H1 (cell line): ENCODE data around the gene CNNM1. TPM values are rescaled to one million over a fixed set of nuclear protein-coding genes. Genes with fewer than 3 reads are reported as not detected.
A peak's percentile ranks its signal among the peaks of the same experiment; 100 is the strongest.

Experiments
- CTCF ChIA-PET: fragments of 300-600 bp; sonication (Branson Sonifier 250); formaldehyde crosslinking; loops from one replicate; lab custom pipeline; 2021; ENCODE audit not compliant: partially characterized antibody; lab: Charles Lee
- POLR2A ChIA-PET: fragments of 300-600 bp; sonication (Branson Sonifier 250); formaldehyde crosslinking; loops from one replicate; lab custom pipeline; 2021; ENCODE audit warnings: inconsistent platforms; ENCODE audit not compliant: partially characterized antibody; lab: Charles Lee
- DNase-seq, 2 experiments: peaks; one replicate each; pipeline versions ENCODE4 v3.0.0 to v3.0.0-alpha.2; 2010 to 2022; ENCODE audit warnings: low spot score in 2 of 2, low read depth in 1 of 2, mixed read lengths in 1 of 2
- FAIRE-seq: peaks from 2 replicates; lab custom pipeline; 2011; peaks lifted over from hg19 to GRCh38; lab: Jason Lieb, UNC
- H2AFZ ChIP-seq: 2 replicates; pipeline ENCODE4 v1.8.1; 2012; ENCODE audit warnings: low read length, inconsistent platforms
- H2AK5ac ChIP-seq: 2 replicates; pipeline ENCODE4 v1.6.1; 2013; ENCODE audit warnings: low read depth, low read length
- H2BK120ac ChIP-seq: replicated peaks from 2 replicates; pipeline ENCODE3; 2013; ENCODE audit warnings: low read depth, low read length, inconsistent platforms
- H2BK12ac ChIP-seq: 2 replicates; pipeline ENCODE4 v1.6.1; 2013; ENCODE audit warnings: low read depth, low read length
- H2BK15ac ChIP-seq: 2 replicates; pipeline ENCODE4 v1.6.1; 2013; ENCODE audit warnings: low read length
- H2BK20ac ChIP-seq: 2 replicates; pipeline ENCODE4 v1.6.1; 2013; ENCODE audit warnings: low read length
- H2BK5ac ChIP-seq: 2 replicates; pipeline ENCODE4 v1.6.1; 2013; ENCODE audit warnings: low read depth, low read length
- H3K14ac ChIP-seq: 2 replicates; pipeline ENCODE4 v1.6.1; 2013; ENCODE audit warnings: inconsistent platforms; ENCODE audit not compliant: insufficient read length
- H3K18ac ChIP-seq: 2 replicates; pipeline ENCODE4 v1.6.1; 2013; ENCODE audit warnings: low read length; ENCODE audit errors: extremely low read depth
- H3K23ac ChIP-seq: 2 replicates; pipeline ENCODE4 v1.6.1; 2013; ENCODE audit warnings: inconsistent platforms; ENCODE audit not compliant: insufficient read length
- H3K23me2 ChIP-seq: 2 replicates; pipeline ENCODE4 v1.6.1; 2013; ENCODE audit warnings: low read depth, low read length
- H3K27ac ChIP-seq: 2 replicates; pipeline ENCODE4 v1.6.1; 2011; ENCODE audit warnings: low read depth, low read length, inconsistent platforms
- H3K27me3 ChIP-seq, 4 experiments: replicated peaks in 1 of 4; 1 replicate in 1 of 4; 2 replicates in 3 of 4; pipeline versions ENCODE4 v1.6.1 to v1.8.1; 2011 to 2013; ENCODE audit warnings: low read length in 3 of 4, mild to moderate bottlenecking in 3 of 4, inconsistent platforms in 2 of 4, mixed read lengths in 2 of 4, moderate library complexity in 1 of 4; ENCODE audit not compliant: control insufficient read depth in 3 of 4, insufficient read depth in 3 of 4; ENCODE audit errors: extremely low read depth in 1 of 4
- H3K36me3 ChIP-seq, 4 experiments: 2 replicates each; pipeline versions ENCODE4 v1.6.1 to v1.8.1; 2011 to 2013; ENCODE audit warnings: mild to moderate bottlenecking in 4 of 4, low read length in 3 of 4, moderate library complexity in 2 of 4, control low read depth in 1 of 4, inconsistent platforms in 1 of 4; ENCODE audit not compliant: insufficient read depth in 4 of 4, control insufficient read depth in 2 of 4
- H3K4ac ChIP-seq: replicated peaks from 2 replicates; pipeline ENCODE3; 2013; ENCODE audit warnings: low read length, low read depth, mixed read lengths, inconsistent platforms; ENCODE audit not compliant: insufficient read length
- H3K4me1 ChIP-seq, 4 experiments: replicated peaks in 1 of 4; 1 replicate in 1 of 4; 2 replicates in 3 of 4; pipeline versions ENCODE4 v1.6.1 to v1.8.1; 2011 to 2013; ENCODE audit warnings: low read length in 3 of 4, inconsistent platforms in 2 of 4, mixed read lengths in 1 of 4; ENCODE audit not compliant: insufficient read depth in 4 of 4, control insufficient read depth in 3 of 4
- H3K4me2 ChIP-seq, 2 experiments: 2 replicates each; pipeline versions ENCODE4 v1.6.1 to v1.8.1; 2011 to 2013; ENCODE audit warnings: low read depth in 2 of 2, low read length in 2 of 2, control low read depth in 1 of 2, inconsistent platforms in 1 of 2, mild to moderate bottlenecking in 1 of 2; ENCODE audit not compliant: insufficient read depth in 1 of 2
- H3K4me3 ChIP-seq, 4 experiments: fragments of 200-600, 300-600 bp in 1 of 4; sonication (generic), shearing (Covaris generic), sonication (Bioruptor Twin) in 1 of 4; 2 replicates each; pipeline versions ENCODE4 v1.5.1 to v1.8.1; 2011 to 2016; ENCODE audit warnings: low read length in 4 of 4, low read depth in 3 of 4, control low read depth in 2 of 4, inconsistent platforms in 2 of 4, mild to moderate bottlenecking in 2 of 4, mixed read lengths in 1 of 4, moderate library complexity in 1 of 4; ENCODE audit not compliant: insufficient read depth in 2 of 4; ENCODE audit errors: extremely low read depth in 1 of 4
- H3K56ac ChIP-seq: replicated peaks from 2 replicates; pipeline ENCODE3; 2013; ENCODE audit warnings: low read depth, mild to moderate bottlenecking, mixed read lengths, low read length, inconsistent platforms; ENCODE audit not compliant: insufficient read length
- H3K79me1 ChIP-seq: 2 replicates; pipeline ENCODE4 v1.6.1; 2013; ENCODE audit warnings: low read depth, low read length, control low read depth
- H3K79me2 ChIP-seq, 2 experiments: 2 replicates each; pipeline versions ENCODE4 v1.6.1 to v1.8.1; 2012 to 2013; ENCODE audit warnings: low read length in 2 of 2, mild to moderate bottlenecking in 2 of 2, inconsistent platforms in 1 of 2; ENCODE audit not compliant: insufficient read depth in 2 of 2, control insufficient read depth in 1 of 2
- H3K9ac ChIP-seq, 4 experiments: replicated peaks in 1 of 4; 1 replicate in 1 of 4; 2 replicates in 3 of 4; pipeline versions ENCODE4 v1.6.1 to v1.8.1; 2011 to 2013; ENCODE audit warnings: low read depth in 3 of 4, low read length in 3 of 4, control low read depth in 2 of 4, mild to moderate bottlenecking in 2 of 4, moderate library complexity in 2 of 4, inconsistent platforms in 1 of 4; ENCODE audit errors: extremely low read depth in 1 of 4
- H3K9me3 ChIP-seq, 2 experiments: 2 replicates each; pipeline versions ENCODE4 v1.6.1 to v1.8.1; 2012 to 2013; ENCODE audit warnings: mild to moderate bottlenecking in 2 of 2, moderate library complexity in 2 of 2, control low read depth in 1 of 2, inconsistent platforms in 1 of 2, low read depth in 1 of 2, low read length in 1 of 2, mixed read lengths in 1 of 2; ENCODE audit not compliant: insufficient read depth in 2 of 2
- H4K20me1 ChIP-seq, 2 experiments: replicated peaks in 1 of 2; 2 replicates each; pipeline versions ENCODE3 to v1.8.1; 2011 to 2013; ENCODE audit warnings: inconsistent platforms in 2 of 2, low read length in 2 of 2, mild to moderate bottlenecking in 1 of 2; ENCODE audit not compliant: insufficient read depth in 2 of 2, control insufficient read depth in 1 of 2
- H4K5ac ChIP-seq: 2 replicates; pipeline ENCODE4 v1.6.1; 2013; ENCODE audit warnings: low read length, low read depth, mixed read lengths, inconsistent platforms; ENCODE audit not compliant: insufficient read length
- H4K8ac ChIP-seq: 2 replicates; pipeline ENCODE4 v1.8.0; 2013; ENCODE audit warnings: mild to moderate bottlenecking, moderate library complexity, low read length, inconsistent platforms; ENCODE audit not compliant: insufficient read depth; ENCODE audit errors: extremely low read depth
- H4K91ac ChIP-seq: replicated peaks from 2 replicates; pipeline ENCODE3; 2013; ENCODE audit warnings: low read length, mixed read lengths, inconsistent platforms; ENCODE audit not compliant: insufficient read length
- EZH2 ChIP-seq: fragments of 200-600 bp; sonication (generic); IDR thresholded peaks from 2 replicates; pipeline ENCODE4 v1.7.1; 2012; ENCODE audit warnings: low read depth, mild to moderate bottlenecking, moderate library complexity, low read length, inconsistent platforms; ENCODE audit not compliant: severe bottlenecking
- HDAC2 ChIP-seq, 2 experiments: fragments of 300-600 bp in 1 of 2; sonication (generic) in 1 of 2; IDR thresholded peaks; 2 replicates each; pipeline ENCODE4 v1.6.1; 2011 to 2012; ENCODE audit warnings: low read depth in 2 of 2, low read length in 2 of 2, mild to moderate bottlenecking in 2 of 2, moderate library complexity in 2 of 2, borderline replicate concordance in 1 of 2, inconsistent platforms in 1 of 2
- KDM4A ChIP-seq: IDR thresholded peaks from one replicate; pipeline ENCODE4 v1.7.1; 2012; ENCODE audit warnings: low read depth, mild to moderate bottlenecking, moderate library complexity, low read length, inconsistent platforms; ENCODE audit not compliant: severe bottlenecking
- POLR2AphosphoS5 ChIP-seq: IDR thresholded peaks from 2 replicates; pipeline ENCODE4 v1.6.1; 2011; ENCODE audit warnings: low read depth, low read length
- RBBP5 ChIP-seq: IDR thresholded peaks from 2 replicates; pipeline ENCODE4 v1.7.1; 2012; ENCODE audit warnings: low read depth, mild to moderate bottlenecking, inconsistent platforms, low read length, moderate library complexity, borderline replicate concordance
- RNF2 ChIP-seq: fragments of 200-900, 300-1000 bp; sonication (generic); IDR thresholded peaks from 2 replicates; pipeline ENCODE4 v1.7.1; 2016; ENCODE audit warnings: borderline replicate concordance, low read depth, mild to moderate bottlenecking, antibody characterized with exemption, low read length; ENCODE audit not compliant: poor library complexity, severe bottlenecking; ENCODE audit errors: missing control alignments
- SP2 ChIP-seq: IDR thresholded peaks from 2 replicates; pipeline ENCODE4 v1.6.1; 2012; ENCODE audit warnings: mild to moderate bottlenecking, low read length, inconsistent platforms
- SUZ12 ChIP-seq: fragments of 200-600 bp; sonication (generic); IDR thresholded peaks from 2 replicates; pipeline ENCODE4 v1.6.1; 2012; ENCODE audit warnings: mild to moderate bottlenecking, inconsistent platforms, low read length, moderate library complexity, mixed read lengths
- WGBS, 2 experiments: shearing (Covaris generic) in 1 of 2; methylation state at CpG; one replicate each; pipeline versions ENCODE4 v1.1.6 to v1.1.7; 2013 to 2015; ENCODE audit warnings: low lambda C conversion rate in 2 of 2, mixed read lengths in 2 of 2, inconsistent platforms in 1 of 2, low coverage in 1 of 2, missing lambda C conversion rate in 1 of 2; ENCODE audit not compliant: insufficient replicate concordance in 2 of 2, insufficient coverage in 1 of 2, insufficient read length in 1 of 2; ENCODE audit errors: extremely low coverage in 1 of 2, missing lambda C conversion rate in 1 of 2; 5-methylcytosine and 5-hydroxymethylcytosine counted together
- polyA plus RNA-seq, 7 experiments: library from polyadenylated mRNA; depleted of rRNA in 3 of 7; stranded (reverse) in 5 of 7; unstranded in 2 of 7; fragments of >200 nt in 5 of 7; fragments of 200-250 nt in 2 of 7; gene quantifications; 1 replicate in 5 of 7; 2 replicates in 1 of 7; 4 replicates in 1 of 7; pipeline versions ENCODE4 v1.2.1 to v1.2.3, GENCODE V29; 2011 to 2013; ENCODE audit warnings: missing spikeins in 2 of 7, mixed read lengths in 2 of 7
- total RNA-seq: library from RNA; stranded (reverse); fragmentation: NEBNext Ultra II Directional; extraction: Animal tissue kit (Norgen Biotek cat#: 25700); gene quantifications from 2 replicates; pipeline ENCODE4 v1.2.1, GENCODE V29; 2021
- TF ChIP-seq, protein P1 (sequence below): IDR thresholded peaks from 2 replicates; pipeline ENCODE4 v1.6.1; 2012; ENCODE audit warnings: inconsistent platforms

Gene CNNM1
- total and polyA plus RNA-seq, 2 of the 8 experiments (the other 6 are each of a cell fraction or from before 2014, with no cell fraction given), result 0.74 to 0.92 TPM

- H3K9me3 ChIP-seq, result no peaks in the 10 kb centered on the region
- H2AK5ac ChIP-seq, result no peak overlapping the region
- peak overlapping the region; percentile 67; the same call in 1 of the 2 replicates for H2AFZ ChIP-seq
- no peaks in the 10 kb centered on the region for H3K36me3 ChIP-seq
- ChIA-PET CTCF (interaction anchor here (1.0 to 1.9 kb wide), 2 partner anchors 10 to 44 kb away, joined by 3 to 9 read pairs; no protein-coding TSS in a partner anchor), POLR2A (interaction anchor here (1.5 kb wide), 1 partner anchor 10 kb away, joined by 3 read pairs; no protein-coding TSS in a partner anchor)
- H3K4me1 ChIP-seq, result peaks cover 0 to 13% (median 4%) of the 10 kb centered on the region in 4 experiments; a peak in 6 of 7 replicates
- FAIRE-seq (no peak), DNase-seq (peak in 1 of 2 experiments; percentile 74)
- 0 out of 2 replicates have a peak overlapping the region, but pooled peaks have one; percentile 39 for H2BK12ac ChIP-seq
- no peak overlapping the region for H4K5ac ChIP-seq
- no peak overlapping the region for H3K14ac ChIP-seq
- peak overlapping the region in 1 of 4 experiments; percentile 40; a peak in 1 of 7 replicates for H3K9ac ChIP-seq
- H3K79me2 ChIP-seq, result no peaks in the 10 kb centered on the region
- H3K18ac ChIP-seq, result peak overlapping the region; percentile 60; the same call in 1 of the 2 replicates
- peak overlapping the region; percentile 65 to 97 for H3K4me2 ChIP-seq
- no peak overlapping the region for H3K4ac ChIP-seq
- peak overlapping the region; percentile 27 for H4K91ac ChIP-seq
- H2BK5ac ChIP-seq, result no peak overlapping the region
- peak overlapping the region; percentile 85 for H4K8ac ChIP-seq
- no peak overlapping the region for H3K27ac ChIP-seq
- 2% methylated on average over 32 of the region's 94 CpGs; no CpG with 5 or more reads in 1 of the 2 experiments for WGBS, 2 experiments
- H4K20me1 ChIP-seq, result peaks cover 3 to 4% of the 10 kb centered on the region in 2 experiments
- TF ChIP-seq SP2, result no peak
- TF ChIP-seq EZH2, result peak; percentile 77
- TF ChIP-seq RBBP5, result peak; percentile 56
- peak; percentile 12 for TF ChIP-seq RNF2
- TF ChIP-seq, protein P1, sequence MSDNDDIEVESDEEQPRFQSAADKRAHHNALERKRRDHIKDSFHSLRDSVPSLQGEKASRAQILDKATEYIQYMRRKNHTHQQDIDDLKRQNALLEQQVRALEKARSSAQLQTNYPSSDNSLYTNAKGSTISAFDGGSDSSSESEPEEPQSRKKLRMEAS, result peak; percentile 63
- TF ChIP-seq HDAC2 (IDR thresholded peaks at IDR 0.05; ENCODE audit: borderline replicate concordance in 1 of 2, low read depth in 2 of 2, low read length in 2 of 2), result 0 out of 4 replicates have a peak, but pooled peaks of 1 of the 2 experiments have one; percentile 39
- TF ChIP-seq SUZ12, result peak; percentile 88
- peak; percentile 92 for TF ChIP-seq KDM4A
- TF ChIP-seq POLR2AphosphoS5, result no peak
- H2BK120ac ChIP-seq, result no peak overlapping the region
- H2BK15ac ChIP-seq, result no peak overlapping the region
- no peak overlapping the region for H3K56ac ChIP-seq
- no peaks in the 10 kb centered on the region for H3K79me1 ChIP-seq
- H2BK20ac ChIP-seq, result no peak overlapping the region
- H3K23me2 ChIP-seq, result peaks cover 13% of the 10 kb centered on the region; the same call in 1 of the 2 replicates
- peak overlapping the region; percentile 26 to 68 (median 54) for H3K4me3 ChIP-seq
- H3K27me3 ChIP-seq, result peaks cover 22 to 38% (median 34%) of the 10 kb centered on the region in 4 experiments
- no peak overlapping the region for H3K23ac ChIP-seq
These were observed 594 bp downstream of the CNNM1 start for GRCh38 chr10:99329554-99330346.
